H1 (cell line): Measurements from ENCODE around the gene RASA1.

Experiments
- CBX5 ChIP-seq: fragments of 300-800, 300-1000 bp; sonication (generic); IDR thresholded peaks from 2 replicates; pipeline ENCODE4 v1.7.1; 2016; ENCODE audit warnings: antibody characterized with exemption, low read length, low read depth
- EGR1 ChIP-seq: IDR thresholded peaks from 2 replicates; pipeline ENCODE4 v1.6.1; 2011; ENCODE audit warnings: low read depth, low read length, borderline replicate concordance
- MAX ChIP-seq: IDR thresholded peaks from 2 replicates; pipeline ENCODE4 v1.6.1; 2012; ENCODE audit warnings: inconsistent platforms
- POLR2A ChIP-seq, 2 experiments: IDR thresholded peaks; 1 replicate in 1 of 2; 2 replicates in 1 of 2; pipeline ENCODE4 v1.6.1; 2011; ENCODE audit warnings: low read depth in 2 of 2, low read length in 2 of 2, mild to moderate bottlenecking in 2 of 2; ENCODE audit errors: control extremely low read depth in 1 of 2
- RXRA ChIP-seq: IDR thresholded peaks from 2 replicates; pipeline ENCODE4 v1.6.1; 2011; ENCODE audit warnings: low read depth, mild to moderate bottlenecking, low read length, moderate library complexity; ENCODE audit not compliant: insufficient read depth
- TF ChIP-seq, protein P1 (sequence below), 3 experiments: IDR thresholded peaks; 1 replicate in 2 of 3; 2 replicates in 1 of 3; pipeline versions ENCODE4 v1.5.1 to v1.6.1; 2011; ENCODE audit warnings: low read length in 3 of 3, mild to moderate bottlenecking in 3 of 3, inconsistent platforms in 2 of 3, low read depth in 1 of 3, moderate library complexity in 1 of 3; ENCODE audit not compliant: insufficient read depth in 1 of 3; ENCODE audit errors: control extremely low read depth in 1 of 3

DNA sequence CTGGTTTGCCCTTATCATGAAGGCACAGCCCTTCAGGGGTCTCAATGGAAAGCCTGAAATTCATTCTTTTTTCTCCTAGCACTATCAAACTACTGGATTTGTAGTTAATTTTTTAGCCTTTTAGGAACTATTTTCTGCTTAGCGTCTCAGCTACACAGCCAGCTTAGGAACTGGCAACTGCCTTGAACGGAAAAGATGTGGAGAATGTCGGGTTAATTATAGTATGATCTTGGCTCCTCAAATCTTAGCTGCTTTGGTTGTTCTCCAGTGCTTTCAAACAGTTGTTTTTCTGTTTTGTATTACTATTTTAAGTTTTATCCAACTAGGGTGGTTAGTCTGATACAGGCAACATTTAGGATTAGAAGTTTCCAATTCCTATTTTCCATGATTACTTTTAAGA, 100.9 kb downstream of the RASA1 start:
- TF ChIP-seq, protein P1, sequence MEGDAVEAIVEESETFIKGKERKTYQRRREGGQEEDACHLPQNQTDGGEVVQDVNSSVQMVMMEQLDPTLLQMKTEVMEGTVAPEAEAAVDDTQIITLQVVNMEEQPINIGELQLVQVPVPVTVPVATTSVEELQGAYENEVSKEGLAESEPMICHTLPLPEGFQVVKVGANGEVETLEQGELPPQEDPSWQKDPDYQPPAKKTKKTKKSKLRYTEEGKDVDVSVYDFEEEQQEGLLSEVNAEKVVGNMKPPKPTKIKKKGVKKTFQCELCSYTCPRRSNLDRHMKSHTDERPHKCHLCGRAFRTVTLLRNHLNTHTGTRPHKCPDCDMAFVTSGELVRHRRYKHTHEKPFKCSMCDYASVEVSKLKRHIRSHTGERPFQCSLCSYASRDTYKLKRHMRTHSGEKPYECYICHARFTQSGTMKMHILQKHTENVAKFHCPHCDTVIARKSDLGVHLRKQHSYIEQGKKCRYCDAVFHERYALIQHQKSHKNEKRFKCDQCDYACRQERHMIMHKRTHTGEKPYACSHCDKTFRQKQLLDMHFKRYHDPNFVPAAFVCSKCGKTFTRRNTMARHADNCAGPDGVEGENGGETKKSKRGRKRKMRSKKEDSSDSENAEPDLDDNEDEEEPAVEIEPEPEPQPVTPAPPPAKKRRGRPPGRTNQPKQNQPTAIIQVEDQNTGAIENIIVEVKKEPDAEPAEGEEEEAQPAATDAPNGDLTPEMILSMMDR (IDR thresholded peaks at IDR 0.05; ENCODE audit: control extremely low read depth in 1 of 3, insufficient read depth in 1 of 3, low read depth in 1 of 3, low read length in 3 of 3) = no peak
- TF ChIP-seq EGR1 (no peak), POLR2A (IDR thresholded peaks at IDR 0.05; ENCODE audit: control extremely low read depth in 1 of 2, low read depth in 2 of 2, low read length in 2 of 2) (no peak), MAX (no peak), RXRA (no peak), CBX5 (no peak)
